Skeletal muscle satellite cell (primary cell): Measurements from ENCODE around the gene NECTIN1.

Experiments used
- H3K27me3 ChIP-seq: 2 replicates; pipeline ENCODE4 v1.7.0; 2013; ENCODE audit warnings: low read length; ENCODE audit not compliant: control insufficient read depth, insufficient read depth
- H3K36me3 ChIP-seq: 2 replicates; pipeline ENCODE4 v1.7.0; 2013; ENCODE audit warnings: mild to moderate bottlenecking, control low read depth, low read length; ENCODE audit not compliant: insufficient read depth
- H3K4me1 ChIP-seq: 2 replicates; pipeline ENCODE4 v1.7.0; 2013; ENCODE audit warnings: low read length; ENCODE audit not compliant: control insufficient read depth, insufficient read depth
- H3K4me2 ChIP-seq: 2 replicates; pipeline ENCODE4 v1.7.0; 2013; ENCODE audit warnings: mild to moderate bottlenecking, low read length
- H3K4me3 ChIP-seq: 2 replicates; pipeline ENCODE4 v1.7.0; 2013; ENCODE audit warnings: low read length
- H3K9ac ChIP-seq: 2 replicates; pipeline ENCODE4 v1.7.0; 2013; ENCODE audit warnings: mild to moderate bottlenecking, low read depth, low read length, moderate library complexity
- H3K9me3 ChIP-seq: replicated peaks from 2 replicates; pipeline ENCODE4 v1.7.0; 2013; ENCODE audit warnings: mild to moderate bottlenecking, control low read depth, low read length

Gene NECTIN1

GRCh38 chr11:119764108-119764868 is 35.3 kb upstream of the NECTIN1 start:
- peaks cover 5% of the 10 kb centered on the region for H3K4me1 ChIP-seq
- no peak overlapping the region for H3K4me2 ChIP-seq
- no peaks in the 10 kb centered on the region for H3K36me3 ChIP-seq
- H3K9ac ChIP-seq, result no peak overlapping the region
- no peak overlapping the region for H3K4me3 ChIP-seq
- peaks cover 14% of the 10 kb centered on the region for H3K27me3 ChIP-seq
- no peaks in the 10 kb centered on the region for H3K9me3 ChIP-seq

DNA sequence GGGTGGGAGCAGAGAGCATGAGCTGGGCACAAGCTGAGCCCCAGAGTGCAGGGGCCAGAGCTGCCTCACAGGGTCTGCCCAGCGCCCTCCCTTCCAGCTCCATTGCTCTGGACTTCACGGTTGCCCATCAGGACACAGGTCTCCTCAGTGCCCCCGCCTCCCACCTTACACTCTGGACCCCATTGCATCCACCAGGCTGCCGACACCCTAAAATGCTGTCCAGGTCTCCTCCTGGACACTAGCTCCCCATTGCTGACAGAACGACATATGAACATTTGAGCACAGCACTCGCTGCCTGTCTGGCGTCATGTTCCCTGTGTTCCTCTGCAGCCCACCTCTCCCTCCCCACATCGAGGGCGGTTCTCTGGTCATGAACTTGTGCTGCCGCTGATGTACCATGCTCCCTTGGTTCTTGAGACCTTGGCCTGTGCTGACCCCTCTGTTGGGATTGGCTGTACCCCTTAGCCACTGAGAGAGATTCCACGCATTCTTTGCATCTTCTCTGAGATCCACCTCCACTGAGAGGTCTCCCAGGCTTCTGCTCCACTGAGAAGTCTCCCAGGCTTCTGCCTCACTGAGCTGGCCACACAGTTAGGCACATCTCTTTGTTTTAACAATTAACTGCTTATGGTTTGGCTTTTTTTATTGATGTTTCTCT is 34.2 kb upstream of the NECTIN1 start:
- no peaks in the 10 kb centered on the region for H3K36me3 ChIP-seq
- no peak overlapping the region for H3K9ac ChIP-seq
- peaks cover 11% of the 10 kb centered on the region for H3K27me3 ChIP-seq
- no peak overlapping the region for H3K4me3 ChIP-seq
- H3K9me3 ChIP-seq, result no peaks in the 10 kb centered on the region
- H3K4me2 ChIP-seq, result no peak overlapping the region
- peaks cover 10% of the 10 kb centered on the region for H3K4me1 ChIP-seq

- H3K9ac ChIP-seq, result no peak overlapping the region
- H3K4me1 ChIP-seq, result peaks cover 10% of the 10 kb centered on the region
- H3K27me3 ChIP-seq, result peaks cover 35% of the 10 kb centered on the region
- no peaks in the 10 kb centered on the region for H3K9me3 ChIP-seq
- H3K36me3 ChIP-seq, result no peaks in the 10 kb centered on the region
- no peak overlapping the region for H3K4me3 ChIP-seq
- H3K4me2 ChIP-seq, result no peak overlapping the region
Measured at GRCh38 chr11:119759747-119760412, 30.9 kb upstream of the NECTIN1 start.

- peaks cover 10% of the 10 kb centered on the region for H3K4me1 ChIP-seq
- H3K9me3 ChIP-seq, result no peaks in the 10 kb centered on the region
- no peak overlapping the region for H3K9ac ChIP-seq
- H3K27me3 ChIP-seq, result peaks cover 41% of the 10 kb centered on the region
- no peaks in the 10 kb centered on the region for H3K36me3 ChIP-seq
- H3K4me3 ChIP-seq, result no peak overlapping the region
- H3K4me2 ChIP-seq, result no peak overlapping the region
Measured at GRCh38 chr11:119759324-119759723, 30.3 kb upstream of the NECTIN1 start.

DNA sequence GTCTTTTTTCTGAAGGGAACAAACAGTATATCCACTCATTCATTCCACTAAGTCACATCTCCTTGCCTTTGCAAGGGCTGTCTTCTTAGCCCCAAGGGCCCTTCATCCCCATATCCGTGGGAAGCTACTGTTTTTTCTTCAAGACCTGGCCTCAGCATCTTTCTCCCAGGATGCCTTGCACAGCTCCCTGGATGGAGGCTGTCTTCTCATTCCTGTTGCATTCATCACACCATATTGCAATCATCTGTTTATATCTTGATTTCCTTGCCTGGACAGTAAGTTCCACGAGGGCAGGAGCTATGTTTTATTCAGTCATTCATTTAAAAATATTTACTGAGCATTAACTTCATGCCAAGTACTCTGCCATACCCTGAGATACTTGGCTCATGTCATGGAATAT is 29.3 kb upstream of the NECTIN1 start:
- peaks cover 10% of the 10 kb centered on the region for H3K4me1 ChIP-seq
- H3K36me3 ChIP-seq, result no peaks in the 10 kb centered on the region
- H3K4me2 ChIP-seq, result no peak overlapping the region
- H3K4me3 ChIP-seq, result no peak overlapping the region
- no peak overlapping the region for H3K9ac ChIP-seq
- peaks cover 47% of the 10 kb centered on the region for H3K27me3 ChIP-seq
- no peaks in the 10 kb centered on the region for H3K9me3 ChIP-seq

DNA sequence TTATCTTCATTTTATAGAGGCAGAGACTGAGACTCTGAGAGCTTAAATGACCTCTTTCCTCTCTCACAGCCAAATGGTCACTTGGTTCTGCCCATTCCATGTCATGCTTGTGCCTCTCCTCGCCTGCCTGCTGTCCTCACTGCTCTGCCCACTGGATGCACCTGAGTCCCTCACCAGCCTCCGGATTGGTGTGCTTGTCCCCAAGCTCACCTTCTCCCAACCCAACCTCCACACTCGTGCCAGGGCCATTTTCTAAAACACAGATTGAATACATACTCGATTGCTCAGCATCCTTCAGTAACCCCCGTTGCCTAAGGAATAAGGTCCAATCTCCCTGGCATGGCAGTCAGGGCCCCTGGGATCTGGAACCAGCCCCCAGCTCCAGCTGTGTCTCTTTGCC is 28.4 kb upstream of the NECTIN1 start:
- Histone ChIP-seq H3K9ac (no peak overlapping the region), H3K36me3 (no peaks in the 10 kb centered on the region), H3K9me3 (no peaks in the 10 kb centered on the region), H3K4me2 (no peak overlapping the region), H3K27me3 (peaks cover 53% of the 10 kb centered on the region), H3K4me3 (no peak overlapping the region), H3K4me1 (peaks cover 15% of the 10 kb centered on the region)

- Histone ChIP-seq H3K4me3 (no peak overlapping the region), H3K27me3 (peaks cover 62% of the 10 kb centered on the region), H3K9ac (no peak overlapping the region), H3K4me1 (peaks cover 15% of the 10 kb centered on the region), H3K36me3 (no peaks in the 10 kb centered on the region), H3K4me2 (no peak overlapping the region), H3K9me3 (no peaks in the 10 kb centered on the region)
Measured at GRCh38 chr11:119756169-119756865, 27.3 kb upstream of the NECTIN1 start.

DNA sequence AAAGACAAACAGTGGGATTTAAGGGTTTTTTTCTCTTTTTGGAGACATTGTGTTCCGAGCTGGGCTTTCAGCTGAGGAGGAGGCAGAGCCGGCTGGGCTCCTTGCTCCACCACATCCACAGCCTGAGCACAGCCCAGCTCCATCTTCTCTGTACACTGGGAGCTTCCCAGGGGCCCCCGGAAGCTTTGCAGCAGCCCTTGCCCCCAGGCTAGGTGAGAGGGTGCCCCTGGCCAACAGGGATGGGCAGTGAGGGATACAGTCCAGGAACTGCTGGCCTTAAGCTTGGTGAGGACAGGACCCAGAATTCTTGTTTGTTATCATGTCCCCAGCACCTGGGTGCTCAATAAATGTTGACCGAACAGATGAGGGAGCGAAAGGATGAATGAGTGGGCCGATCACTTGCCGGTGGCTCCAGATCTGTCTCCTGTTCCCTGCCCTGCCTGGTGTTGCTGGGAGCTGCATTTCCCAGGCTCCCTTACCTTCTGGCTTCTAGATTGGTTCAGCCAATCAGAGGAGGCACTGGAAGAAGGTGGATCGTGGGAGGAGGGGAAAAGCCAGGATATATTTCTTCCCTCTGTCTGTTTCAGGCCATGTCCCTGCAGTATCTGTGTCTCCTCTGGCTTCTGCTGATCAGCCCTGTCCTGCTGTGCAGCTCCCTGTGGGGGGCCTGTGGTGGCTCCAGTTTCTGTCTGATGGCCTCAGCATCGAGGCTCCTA is 26.5 kb upstream of the NECTIN1 start:
- Histone ChIP-seq H3K4me2 (no peak overlapping the region), H3K4me1 (peaks cover 15% of the 10 kb centered on the region), H3K9me3 (no peaks in the 10 kb centered on the region), H3K27me3 (peaks cover 60% of the 10 kb centered on the region), H3K36me3 (no peaks in the 10 kb centered on the region), H3K9ac (no peak overlapping the region), H3K4me3 (no peak overlapping the region)

- H3K4me3 ChIP-seq, result no peak overlapping the region
- H3K4me1 ChIP-seq, result peaks cover 15% of the 10 kb centered on the region
- peaks cover 61% of the 10 kb centered on the region for H3K27me3 ChIP-seq
- no peak overlapping the region for H3K4me2 ChIP-seq
- H3K9me3 ChIP-seq, result no peaks in the 10 kb centered on the region
- no peak overlapping the region for H3K9ac ChIP-seq
- H3K36me3 ChIP-seq, result no peaks in the 10 kb centered on the region
Measured at GRCh38 chr11:119754656-119755355, 25.8 kb upstream of the NECTIN1 start.

GRCh38 chr11:119754199-119754598 is 25.2 kb upstream of the NECTIN1 start:
- Histone ChIP-seq H3K9me3 (no peaks in the 10 kb centered on the region), H3K9ac (no peak overlapping the region), H3K4me3 (no peak overlapping the region), H3K36me3 (no peaks in the 10 kb centered on the region), H3K4me1 (peaks cover 10% of the 10 kb centered on the region), H3K27me3 (peaks cover 64% of the 10 kb centered on the region), H3K4me2 (no peak overlapping the region)
